ENCODE data around the gene PCMTD2. TPM values are rescaled to one million over a fixed set of nuclear protein-coding genes. Genes with fewer than 3 reads are reported as not detected.
"Not testable (repeated sequence)": the region's sequence is repeated elsewhere in the genome, so short reads cannot be mapped to it uniquely, and the experiment has no call there.

PCMTD2 gene
- total RNA-seq, 1 donor from 2014 or later, result 89.1 TPM

DNA sequence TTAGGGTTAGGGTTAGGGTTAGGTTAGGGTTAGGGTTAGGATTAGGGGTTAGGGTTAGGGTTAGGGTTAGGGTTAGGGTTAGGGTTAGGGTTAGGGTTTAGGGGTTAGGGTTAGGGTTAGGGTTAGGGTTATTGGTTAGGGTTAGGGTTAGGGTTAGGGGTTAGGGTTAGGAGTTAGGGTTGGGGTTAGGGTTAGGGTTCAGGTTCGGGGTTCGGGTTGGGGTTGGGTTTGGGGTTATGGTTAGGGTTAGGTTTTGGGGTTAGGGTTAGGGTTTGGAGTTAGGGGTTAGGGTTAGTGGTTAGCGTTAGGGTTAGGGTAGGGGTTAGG, 31.7 kb downstream of the PCMTD2 start:
- not testable (repeated sequence) for DNase-seq

DNA sequence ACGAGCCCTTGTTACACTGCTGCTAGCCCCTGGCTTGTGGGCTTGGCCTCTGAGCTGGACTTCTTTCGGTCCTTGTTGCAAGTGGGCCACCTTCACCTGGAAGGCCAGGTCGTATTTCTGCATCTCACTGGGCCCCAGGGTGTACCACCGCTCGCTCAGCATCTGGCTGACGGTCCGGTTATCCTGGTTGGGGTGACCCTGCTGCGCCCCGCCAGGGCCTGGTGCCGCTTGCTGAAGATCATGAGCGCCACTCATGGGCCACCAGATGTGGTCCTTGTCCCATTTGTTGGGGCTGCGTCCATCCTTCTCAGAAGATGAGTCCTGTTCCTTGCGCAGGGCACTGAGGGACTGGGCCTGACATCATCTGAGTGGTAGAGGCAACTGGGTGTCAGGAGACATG, 36.6 kb downstream of the PCMTD2 start:
- not testable (repeated sequence) for DNase-seq

GRCh38 chr20:64303086-64303485, 47.5 kb downstream of the PCMTD2 start:
- DNase-seq, result not testable (repeated sequence)

DNA sequence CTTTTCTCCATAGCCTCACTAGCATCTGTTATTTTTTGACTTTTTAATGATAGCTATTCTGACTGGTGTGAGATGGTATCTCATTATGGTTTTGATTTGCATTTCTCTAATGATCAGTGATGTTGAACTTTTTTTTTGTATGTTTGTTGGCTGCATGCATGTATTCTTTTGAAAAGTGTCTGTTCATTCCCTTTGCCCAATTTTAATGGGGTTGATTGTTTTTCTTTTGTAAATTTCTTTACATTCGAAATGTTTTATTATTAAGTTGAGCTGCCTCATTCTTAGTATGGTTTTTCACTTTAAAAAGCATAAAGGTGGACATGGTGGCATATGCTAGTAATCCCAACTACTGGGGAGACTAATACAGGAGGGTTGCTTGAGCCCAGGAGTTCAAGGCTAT, 58.2 kb downstream of the PCMTD2 start:
- DNase-seq, result not testable (repeated sequence)

DNA sequence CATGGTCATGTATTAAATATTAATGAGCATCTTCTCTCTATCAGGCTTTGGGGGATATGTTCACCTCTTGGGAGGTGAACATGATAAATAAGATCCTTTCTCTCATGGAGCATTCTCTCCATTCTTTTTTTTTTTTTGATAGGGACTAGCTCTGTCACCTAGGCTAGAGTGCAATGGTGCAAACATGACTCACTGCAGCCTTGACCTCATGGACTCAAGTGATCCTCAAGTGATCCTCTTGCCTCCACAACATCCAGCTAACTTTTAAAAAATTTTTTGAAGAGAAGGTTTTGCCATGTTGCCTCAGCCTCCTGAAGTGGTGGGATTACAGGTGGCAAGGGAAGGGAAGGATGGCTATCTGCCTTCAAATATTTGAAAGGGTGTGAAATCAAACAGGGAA, 59.8 kb downstream of the PCMTD2 start:
- not testable (repeated sequence) for DNase-seq

- DNase-seq, result not testable (repeated sequence)
Measured at GRCh38 chr20:64315884-64316283, 60.3 kb downstream of the PCMTD2 start.

DNA sequence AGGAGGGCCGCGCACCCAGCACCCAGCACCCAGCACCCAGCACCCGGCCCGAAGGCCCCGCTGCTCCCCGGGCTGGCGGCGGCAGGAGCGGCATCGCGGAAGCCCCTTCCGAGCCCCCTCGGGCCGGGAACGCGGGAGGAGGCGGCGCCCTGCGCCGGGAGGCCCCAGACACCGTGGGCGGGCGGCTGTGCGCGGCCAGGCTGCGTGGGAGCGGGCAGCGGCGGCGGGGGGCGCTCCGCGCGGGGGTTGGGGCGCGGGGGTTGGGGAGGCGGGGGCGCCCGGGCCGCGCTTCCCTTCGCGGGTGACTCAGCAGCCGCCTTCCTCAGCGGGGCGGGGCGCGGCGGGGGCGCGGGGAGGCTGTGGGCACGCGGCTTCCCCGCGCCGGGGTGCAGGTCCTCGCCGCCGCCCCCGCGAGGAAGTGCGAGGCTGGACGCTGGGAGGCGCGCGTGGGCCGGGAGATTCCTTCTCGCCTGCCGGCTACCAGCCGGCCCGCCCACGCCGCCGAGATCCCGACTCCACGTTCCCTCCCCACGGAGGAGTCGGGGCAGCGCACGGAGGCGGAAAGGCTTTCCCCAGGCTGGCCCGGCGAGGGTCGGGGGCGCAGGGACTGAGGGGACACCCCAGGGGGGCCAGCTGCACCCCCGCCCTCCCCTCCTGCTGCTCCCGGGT, 61.0 kb downstream of the PCMTD2 start:
- peak; percentile 10 for DNase-seq

- not testable (repeated sequence) for DNase-seq
Measured at GRCh38 chr20:64317331-64317730, 61.8 kb downstream of the PCMTD2 start.

DNA sequence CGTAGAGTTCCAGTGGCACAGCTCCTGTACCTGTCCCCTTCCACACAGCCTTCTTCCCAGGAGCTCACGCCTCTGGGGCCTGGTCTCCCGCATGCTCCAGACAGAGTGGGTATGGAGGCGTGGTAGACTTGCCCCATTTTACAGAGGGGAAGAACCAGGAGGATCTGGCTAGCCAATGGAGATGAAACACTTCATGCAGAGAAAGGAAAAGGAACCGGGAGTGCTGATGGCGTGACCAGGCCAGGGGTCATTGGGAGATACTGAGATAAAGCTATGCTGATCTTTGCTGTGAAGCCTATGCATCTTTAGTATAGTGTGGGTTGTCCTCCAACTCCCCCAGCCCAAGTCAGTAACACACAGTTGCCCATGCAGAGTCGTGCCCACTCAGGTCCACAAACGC, 62.5 kb downstream of the PCMTD2 start:
- DNase-seq, result not testable (repeated sequence)

GRCh38 chr20:64322031-64322789, 66.7 kb downstream of the PCMTD2 start:
- DNase-seq, result not testable (repeated sequence)

Small RNA genes within 50 kb of the gene (small RNA-seq; reads per million reads assigned to genes)
- gene AL137028.2 (ENCODE audit: low replicate concordance), result not detected

Other genes starting within 250 kb of the PCMTD2 start
- gene C20orf204, start 219.6 kb upstream of the PCMTD2 start, total RNA-seq, result 0.82 TPM
- gene SOX18, start 206.1 kb upstream of the PCMTD2 start, total RNA-seq, result 17.6 TPM
- 22.8 TPM for gene TCEA2, start 192.6 kb upstream of the PCMTD2 start, total RNA-seq
- gene RGS19, start 176.2 kb upstream of the PCMTD2 start, total RNA-seq, result 7.7 TPM
- gene OPRL1, start 175.7 kb upstream of the PCMTD2 start, total RNA-seq, result 0.62 TPM
- not detected for gene LKAAEAR1, start 171.3 kb upstream of the PCMTD2 start, total RNA-seq
- not detected for gene NPBWR2, start 148.2 kb upstream of the PCMTD2 start, total RNA-seq
- gene MYT1, start 91.3 kb upstream of the PCMTD2 start, total RNA-seq, result 0.31 TPM

All from tongue (tissue), 3 donors.